Type B pancreatic cell (in vitro differentiated cells): ENCODE data around the gene EGFLAM. TPM values are rescaled to one million over a fixed set of nuclear protein-coding genes. Genes with fewer than 3 reads are reported as not detected.

Experiments
- DNase-seq: peaks from one replicate; pipeline ENCODE4 v3.0.0; 2021; ENCODE audit warnings: mixed read lengths; ENCODE audit not compliant: unreplicated experiment; ENCODE audit errors: extremely low spot score
- H3K27ac Mint-ChIP-seq: 2 replicates; pipeline ENCODE4 v1.8.0; 2021; ENCODE audit warnings: mild to moderate bottlenecking, mixed read lengths
- H3K27me3 Mint-ChIP-seq: 2 replicates; pipeline ENCODE4 v1.8.0; 2021; ENCODE audit warnings: mixed read lengths
- H3K36me3 Mint-ChIP-seq: 2 replicates; pipeline ENCODE4 v1.8.0; 2021; ENCODE audit warnings: mixed read lengths
- H3K4me1 Mint-ChIP-seq: one replicate; pipeline ENCODE4 v1.8.0; 2021; ENCODE audit warnings: mixed read lengths; ENCODE audit not compliant: unreplicated experiment
- H3K4me3 Mint-ChIP-seq: 2 replicates; pipeline ENCODE4 v1.8.0; 2021; ENCODE audit warnings: mild to moderate bottlenecking, mixed read lengths
- H3K9me3 Mint-ChIP-seq: 2 replicates; pipeline ENCODE4 v1.8.0; 2021; ENCODE audit warnings: mixed read lengths
- CTCF ChIP-seq: fragments of 200-600 bp; sonication (generic); conservative IDR thresholded peaks from 2 replicates; pipeline ENCODE4 v1.5.0; 2021; ENCODE audit warnings: antibody characterized with exemption, mild to moderate bottlenecking
- total RNA-seq: library from RNA; stranded (reverse); gene quantifications from 2 replicates; pipeline ENCODE4 v1.2.1, GENCODE V29; 2021; ENCODE audit warnings: low replicate concordance

EGFLAM gene
- total RNA-seq, 1 donor from 2014 or later, result 4.8 TPM

GRCh38 chr5:38424148-38425060 lies 166.0 kb downstream of the EGFLAM start:
- H3K9me3 Mint-ChIP-seq, result peaks cover 3% of the 10 kb centered on the region
- H3K27ac Mint-ChIP-seq, result no peak overlapping the region
- peaks cover 22% of the 10 kb centered on the region for H3K4me1 Mint-ChIP-seq
- no peak for TF ChIP-seq CTCF
- H3K36me3 Mint-ChIP-seq, result no peaks in the 10 kb centered on the region
- H3K4me3 Mint-ChIP-seq, result no peak overlapping the region
- DNase-seq, result no peak
- peaks cover 4% of the 10 kb centered on the region for H3K27me3 Mint-ChIP-seq

GRCh38 chr5:38426490-38426889 lies 168.1 kb downstream of the EGFLAM start:
- H3K4me3 Mint-ChIP-seq, result no peak overlapping the region
- no peak for TF ChIP-seq CTCF
- no peak overlapping the region for H3K27ac Mint-ChIP-seq
- no peaks in the 10 kb centered on the region for H3K36me3 Mint-ChIP-seq
- peaks cover 3% of the 10 kb centered on the region for H3K27me3 Mint-ChIP-seq
- H3K9me3 Mint-ChIP-seq, result peaks cover 3% of the 10 kb centered on the region
- DNase-seq, result no peak
- H3K4me1 Mint-ChIP-seq, result peaks cover 15% of the 10 kb centered on the region

- Mint-ChIP-seq H3K9me3 (peaks cover 3% of the 10 kb centered on the region), H3K27me3 (no peaks in the 10 kb centered on the region), H3K4me1 (peaks cover 15% of the 10 kb centered on the region), H3K27ac (no peak overlapping the region), H3K36me3 (no peaks in the 10 kb centered on the region), H3K4me3 (no peak overlapping the region)
- no peak for DNase-seq
- no peak for TF ChIP-seq CTCF
Observed at GRCh38 chr5:38426986-38427950, 168.9 kb downstream of the EGFLAM start.

GRCh38 chr5:38431242-38431853 lies 173.0 kb downstream of the EGFLAM start:
- no peak for TF ChIP-seq CTCF
- no peak for DNase-seq
- Mint-ChIP-seq H3K36me3 (no peaks in the 10 kb centered on the region), H3K4me3 (no peak overlapping the region), H3K27me3 (peaks cover 3% of the 10 kb centered on the region), H3K9me3 (no peaks in the 10 kb centered on the region), H3K4me1 (peaks cover 19% of the 10 kb centered on the region), H3K27ac (no peak overlapping the region)

GRCh38 chr5:38433160-38433861 lies 175.0 kb downstream of the EGFLAM start:
- Mint-ChIP-seq H3K27me3 (peaks cover 3% of the 10 kb centered on the region), H3K4me3 (no peak overlapping the region), H3K27ac (peak overlapping the region; percentile 7), H3K4me1 (peaks cover 24% of the 10 kb centered on the region), H3K36me3 (no peaks in the 10 kb centered on the region), H3K9me3 (peaks cover 4% of the 10 kb centered on the region)
- DNase-seq, result no peak
- no peak for TF ChIP-seq CTCF
